Testis (tissue), 3 donors: ENCODE measurements around the gene GPC3. TPM values are rescaled to one million over a fixed set of nuclear protein-coding genes. Genes with fewer than 3 reads are reported as not detected.

Source experiments
- DNase-seq: peaks from one replicate; pipeline ENCODE4 v3.0.0-alpha.2; 2019
- H3K27ac ChIP-seq, 2 donors: fragments of 200-600 bp; sonication (generic); one replicate each; pipeline ENCODE4 v1.5.1; 2019
- H3K27me3 ChIP-seq: fragments of 200-600 bp; sonication (generic); one replicate; pipeline ENCODE4 v1.5.1; 2019
- H3K36me3 ChIP-seq: fragments of 200-600 bp; sonication (generic); one replicate; pipeline ENCODE4 v1.5.1; 2017; ENCODE audit warnings: low read depth; ENCODE audit errors: missing control alignments
- H3K4me1 ChIP-seq: fragments of 200-600 bp; sonication (generic); one replicate; pipeline ENCODE4 v1.5.1; 2019
- H3K4me3 ChIP-seq, 2 donors: fragments of 200-600 bp; sonication (generic); one replicate each; pipeline ENCODE4 v1.5.1; 2017 to 2019
- H3K9me3 ChIP-seq: fragments of 200-600 bp; sonication (generic); one replicate; pipeline ENCODE4 v1.5.1; 2017
- CTCF ChIP-seq, 3 experiments: fragments of 450-650 bp in 2 of 3; fragments of 200-600 bp in 1 of 3; sonication (generic) in 1 of 3; IDR thresholded peaks; one replicate each; pipeline ENCODE4 v1.5.1; 2016 to 2019; ENCODE audit warnings: antibody characterized with exemption in 3 of 3, mild to moderate bottlenecking in 2 of 3, moderate library complexity in 1 of 3
- POLR2A ChIP-seq: fragments of 450-650 bp; IDR thresholded peaks from one replicate; pipeline ENCODE4 v1.6.1; 2017; ENCODE audit warnings: antibody characterized with exemption, mild to moderate bottlenecking, moderate library complexity
- whole genome bisulfite sequencing, 2 donors: methylation state at CpG; one replicate each; pipeline ENCODE4 v1.1.5; 2018; 5-methylcytosine and 5-hydroxymethylcytosine counted together
- intact Hi-C: fragments of 100-400 bp; cut with DNase I; formaldehyde crosslinking; loops from one replicate; pipeline ENCODE4 v1.15.1; 2023; ENCODE audit warnings: low total_unique reads
- polyA plus RNA-seq: library from polyadenylated mRNA; stranded (reverse); fragments of 350-450 nt; fragmentation: Illumina TruSeq; extraction: RNeasy Lipid Tissue Mini Kit (QIAGEN cat#74804); gene quantifications from one replicate; pipeline ENCODE4 v1.2.3, GENCODE V29; 2014; ENCODE audit warnings: low read depth, low replicate concordance; ENCODE audit not compliant: insufficient read depth
- total RNA-seq, 2 donors: library from RNA; depleted of rRNA; stranded (reverse); fragments of >200 nt; gene quantifications; one replicate each; pipeline ENCODE4 v1.2.3, GENCODE V29; 2016

GPC3 gene
- total and polyA plus RNA-seq, 3 donors from 2014 or later: 4.9 to 12.9 (median 5.4) TPM

DNA sequence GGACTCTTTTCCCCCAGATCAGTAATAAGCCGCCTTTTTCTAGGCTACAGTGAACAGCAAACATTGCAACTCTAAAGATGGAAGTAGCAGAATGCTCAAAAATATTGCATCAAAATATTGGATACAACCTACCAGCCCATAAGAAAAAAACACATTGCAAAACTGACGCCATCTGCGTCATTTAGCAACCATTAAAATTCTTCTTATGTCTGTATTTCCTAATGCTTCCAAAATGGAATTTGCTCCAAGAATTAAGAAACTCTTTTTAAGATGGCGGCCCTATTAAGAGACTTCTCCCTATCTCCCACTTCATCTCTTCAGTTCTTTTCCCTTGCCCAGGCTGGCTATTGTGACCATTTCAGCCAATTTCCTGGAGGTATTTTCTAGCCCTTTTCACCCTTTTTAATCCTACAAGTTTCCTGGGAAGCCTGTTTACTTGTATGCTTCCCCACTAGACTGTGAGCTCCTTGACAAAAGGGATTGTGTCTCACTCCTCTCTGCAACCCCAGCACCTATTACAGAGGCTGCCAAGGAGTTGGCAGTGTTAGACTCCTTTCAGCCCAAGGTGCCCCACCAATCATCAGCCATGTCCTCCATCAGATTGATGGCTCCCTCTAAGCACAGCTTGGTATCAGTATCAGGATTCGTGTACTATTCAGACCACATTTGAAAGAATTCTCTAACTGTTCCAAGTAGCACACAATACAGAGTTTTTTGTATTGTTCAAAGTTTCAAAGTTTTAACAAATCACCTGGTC, 4.4 kb downstream of the GPC3 start:
- WGBS, 2 donors: 84 to 88% methylated on average over 4 to 5 of the region's 5 CpGs
- TF ChIP-seq CTCF (IDR thresholded peaks at IDR 0.05) (no peak), POLR2A (no peak)

GRCh38 chrX:133980406-133980805, 5.0 kb downstream of the GPC3 start:
- no peak for DNase-seq
- intact Hi-C loops: no loop called here
- H3K9me3 ChIP-seq: no peaks in the 10 kb centered on the region
- no peaks in the 10 kb centered on the region for H3K4me1 ChIP-seq
- no peaks in the 10 kb centered on the region for H3K36me3 ChIP-seq
- 81 to 89% methylated on average over 2 of the region's 2 CpGs for WGBS, 2 donors
- no peak overlapping the region for H3K4me3 ChIP-seq
- no peak for TF ChIP-seq CTCF (IDR thresholded peaks at IDR 0.05)
- no peak for TF ChIP-seq POLR2A
- H3K27ac ChIP-seq: no peak overlapping the region
- H3K27me3 ChIP-seq: no peaks in the 10 kb centered on the region

More for the DNA sequence above, 4.4 kb downstream of the GPC3 start:
- intact Hi-C loops: no loop called here
- H3K9me3 ChIP-seq: no peaks in the 10 kb centered on the region
- no peak for DNase-seq
- H3K4me3 ChIP-seq: no peak overlapping the region
- no peaks in the 10 kb centered on the region for H3K27me3 ChIP-seq
- no peaks in the 10 kb centered on the region for H3K36me3 ChIP-seq
- no peak overlapping the region for H3K27ac ChIP-seq
- no peaks in the 10 kb centered on the region for H3K4me1 ChIP-seq

- H3K36me3 ChIP-seq: no peaks in the 10 kb centered on the region
- no peak for DNase-seq
- no peaks in the 10 kb centered on the region for H3K9me3 ChIP-seq
- H3K4me3 ChIP-seq: no peak overlapping the region
- no peaks in the 10 kb centered on the region for H3K4me1 ChIP-seq
- TF ChIP-seq POLR2A (no peak), CTCF (IDR thresholded peaks at IDR 0.05) (no peak)
- H3K27me3 ChIP-seq: no peaks in the 10 kb centered on the region
- intact Hi-C loops: no loop called here
- no peak overlapping the region for H3K27ac ChIP-seq
- 79 to 85% methylated on average over 2 to 3 of the region's 3 CpGs for WGBS, 2 donors
Measured at GRCh38 chrX:133979641-133980230, 5.7 kb downstream of the GPC3 start.

GRCh38 chrX:133973704-133974103, 11.7 kb downstream of the GPC3 start:
- DNase-seq: no peak
- Histone ChIP-seq H3K27ac (no peak overlapping the region), H3K4me3 (no peak overlapping the region), H3K4me1 (no peaks in the 10 kb centered on the region), H3K27me3 (no peaks in the 10 kb centered on the region), H3K9me3 (no peaks in the 10 kb centered on the region), H3K36me3 (no peaks in the 10 kb centered on the region)
- 82 to 95% methylated on average over 4 of the region's 4 CpGs for WGBS, 2 donors
- intact Hi-C loops: no loop called here
- no peak for TF ChIP-seq CTCF (IDR thresholded peaks at IDR 0.05)
- no peak for TF ChIP-seq POLR2A
